Liver (tissue), 3 donors: ENCODE measurements around the gene TRA2A.

Experiments used
- CTCF ChIP-seq: fragments of 150-350 bp; IDR thresholded peaks from 2 replicates; pipeline ENCODE4 v1.5.1; 2017; ENCODE audit warnings: improper control_type of control experiment, low read depth, low read length; ENCODE audit not compliant: missing input control
- MAX ChIP-seq: IDR thresholded peaks from 2 replicates; pipeline ENCODE4 v1.6.1; 2016; ENCODE audit warnings: antibody characterized with exemption
- RAD21 ChIP-seq, 2 donors: IDR thresholded peaks; 2 replicates each; pipeline ENCODE4 v1.6.1; 2016; ENCODE audit warnings: antibody characterized with exemption in 2 of 2, mild to moderate bottlenecking in 2 of 2
- donor health status: healthy.
- donor health status: healthy.

- TF ChIP-seq CTCF (no peak), RAD21 (IDR thresholded peaks at IDR 0.05) (no peak), MAX (no peak)
Observed at GRCh38 chr7:23533238-23533604, 1.4 kb upstream of the TRA2A start.
